Vagina (tissue), 2 donors: ENCODE data around the gene KIF5A. TPM values are rescaled to one million over a fixed set of nuclear protein-coding genes. Genes with fewer than 3 reads are reported as not detected.

Experiments used
- DNase-seq, 2 donors: peaks; one replicate each; pipeline ENCODE4 v3.0.0-alpha.2; 2017; ENCODE audit errors: extremely low spot score in 2 of 2
- H3K27ac ChIP-seq: fragments of 200-600 bp; sonication (generic); one replicate; pipeline ENCODE4 v1.5.1; 2019
- H3K27me3 ChIP-seq: fragments of 200-600 bp; sonication (generic); one replicate; pipeline ENCODE4 v1.5.1; 2019
- H3K36me3 ChIP-seq, 2 donors: fragments of 200-600 bp; sonication (generic); one replicate each; pipeline ENCODE4 v1.5.1; 2017 to 2019
- H3K4me1 ChIP-seq: fragments of 200-600 bp; sonication (generic); one replicate; pipeline ENCODE4 v1.5.1; 2019
- H3K4me3 ChIP-seq, 2 donors: fragments of 200-600 bp; sonication (generic); 1 replicate in 1 of 2; 2 replicates in 1 of 2; pipeline ENCODE4 v1.5.1; 2016 to 2019
- H3K9me3 ChIP-seq: fragments of 200-600 bp; sonication (generic); one replicate; pipeline ENCODE4 v1.5.1; 2019
- POLR2A ChIP-seq, 2 donors: fragments of 450-650 bp; IDR thresholded peaks; one replicate each; pipeline ENCODE4 v1.6.1; 2017; ENCODE audit warnings: antibody characterized with exemption in 2 of 2, mild to moderate bottlenecking in 2 of 2, moderate library complexity in 2 of 2
- POLR2AphosphoS5 ChIP-seq, 2 donors: sonication (generic); formaldehyde crosslinking; IDR thresholded peaks; one replicate each; pipeline ENCODE4 v1.9.0; 2017; ENCODE audit warnings: antibody characterized with exemption in 2 of 2, mild to moderate bottlenecking in 2 of 2, low read depth in 1 of 2; ENCODE audit not compliant: insufficient read depth in 1 of 2
- intact Hi-C: fragments of 100-400 bp; cut with DNase I; formaldehyde crosslinking; loops from one replicate; pipeline ENCODE4 v1.15.1; 2023
- total RNA-seq: library from RNA; depleted of rRNA; stranded (reverse); fragments of >200 nt; gene quantifications from one replicate; pipeline ENCODE4 v1.2.3, GENCODE V29; 2016
- TF ChIP-seq, protein P1 (sequence below), 3 experiments: fragments of 450-650 bp in 2 of 3; fragments of 200-600 bp in 1 of 3; sonication (generic) in 1 of 3; IDR thresholded peaks; one replicate each; pipeline ENCODE4 v1.5.1; 2017 to 2019; ENCODE audit warnings: antibody characterized with exemption in 3 of 3, mild to moderate bottlenecking in 2 of 3, moderate library complexity in 2 of 3

Gene KIF5A
- total RNA-seq, 1 donor from 2014 or later = 4.4 TPM

DNA sequence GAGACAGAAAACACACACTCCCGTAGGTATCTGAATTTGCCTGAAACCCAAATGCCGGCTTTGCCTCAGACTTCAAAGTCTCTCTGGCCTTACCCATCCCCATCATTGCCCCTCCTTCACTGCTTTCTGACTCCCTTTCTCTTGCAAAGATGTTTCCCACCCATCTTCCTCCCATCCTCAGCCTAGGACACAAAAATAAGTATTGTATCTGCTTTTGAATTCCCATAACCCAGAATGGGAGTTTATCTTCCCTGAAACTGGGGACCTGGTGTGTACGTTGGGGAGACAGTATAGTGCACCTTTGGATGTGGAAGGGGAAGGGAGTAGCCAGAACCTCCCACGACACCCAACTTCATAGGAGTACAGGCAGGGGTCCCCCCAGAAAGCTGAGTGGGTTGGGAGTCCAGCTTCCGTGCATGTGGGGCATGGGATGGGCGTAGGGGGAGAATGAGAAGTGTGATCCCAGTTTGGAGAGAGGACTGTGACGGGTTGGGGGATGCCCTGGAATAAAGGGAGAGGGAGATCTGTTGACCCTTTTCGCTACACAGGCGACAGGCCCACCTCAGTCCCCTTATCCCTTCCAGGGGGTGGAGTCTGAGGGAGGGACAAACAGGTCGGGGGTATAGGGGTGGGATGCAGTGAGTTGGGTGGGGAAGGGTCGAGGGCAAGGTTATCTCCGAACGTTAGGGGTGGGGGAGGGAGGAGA, 488 bp upstream of the KIF5A start:
- DNase-seq = no peak
- Histone ChIP-seq H3K4me1 (peaks cover 34% of the 10 kb centered on the region), H3K36me3 (no peaks in the 10 kb centered on the region), H3K27ac (no peak overlapping the region), H3K9me3 (no peaks in the 10 kb centered on the region), H3K27me3 (no peaks in the 10 kb centered on the region), H3K4me3 (peak overlapping the region; percentile 43 to 47)
- TF ChIP-seq, protein P1, sequence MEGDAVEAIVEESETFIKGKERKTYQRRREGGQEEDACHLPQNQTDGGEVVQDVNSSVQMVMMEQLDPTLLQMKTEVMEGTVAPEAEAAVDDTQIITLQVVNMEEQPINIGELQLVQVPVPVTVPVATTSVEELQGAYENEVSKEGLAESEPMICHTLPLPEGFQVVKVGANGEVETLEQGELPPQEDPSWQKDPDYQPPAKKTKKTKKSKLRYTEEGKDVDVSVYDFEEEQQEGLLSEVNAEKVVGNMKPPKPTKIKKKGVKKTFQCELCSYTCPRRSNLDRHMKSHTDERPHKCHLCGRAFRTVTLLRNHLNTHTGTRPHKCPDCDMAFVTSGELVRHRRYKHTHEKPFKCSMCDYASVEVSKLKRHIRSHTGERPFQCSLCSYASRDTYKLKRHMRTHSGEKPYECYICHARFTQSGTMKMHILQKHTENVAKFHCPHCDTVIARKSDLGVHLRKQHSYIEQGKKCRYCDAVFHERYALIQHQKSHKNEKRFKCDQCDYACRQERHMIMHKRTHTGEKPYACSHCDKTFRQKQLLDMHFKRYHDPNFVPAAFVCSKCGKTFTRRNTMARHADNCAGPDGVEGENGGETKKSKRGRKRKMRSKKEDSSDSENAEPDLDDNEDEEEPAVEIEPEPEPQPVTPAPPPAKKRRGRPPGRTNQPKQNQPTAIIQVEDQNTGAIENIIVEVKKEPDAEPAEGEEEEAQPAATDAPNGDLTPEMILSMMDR (IDR thresholded peaks at IDR 0.05) = no peak
- TF ChIP-seq POLR2AphosphoS5 (IDR thresholded peaks at IDR 0.05; ENCODE audit: insufficient read depth in 1 of 2, low read depth in 1 of 2) = no peak
- intact Hi-C loops = no loop called here

DNA sequence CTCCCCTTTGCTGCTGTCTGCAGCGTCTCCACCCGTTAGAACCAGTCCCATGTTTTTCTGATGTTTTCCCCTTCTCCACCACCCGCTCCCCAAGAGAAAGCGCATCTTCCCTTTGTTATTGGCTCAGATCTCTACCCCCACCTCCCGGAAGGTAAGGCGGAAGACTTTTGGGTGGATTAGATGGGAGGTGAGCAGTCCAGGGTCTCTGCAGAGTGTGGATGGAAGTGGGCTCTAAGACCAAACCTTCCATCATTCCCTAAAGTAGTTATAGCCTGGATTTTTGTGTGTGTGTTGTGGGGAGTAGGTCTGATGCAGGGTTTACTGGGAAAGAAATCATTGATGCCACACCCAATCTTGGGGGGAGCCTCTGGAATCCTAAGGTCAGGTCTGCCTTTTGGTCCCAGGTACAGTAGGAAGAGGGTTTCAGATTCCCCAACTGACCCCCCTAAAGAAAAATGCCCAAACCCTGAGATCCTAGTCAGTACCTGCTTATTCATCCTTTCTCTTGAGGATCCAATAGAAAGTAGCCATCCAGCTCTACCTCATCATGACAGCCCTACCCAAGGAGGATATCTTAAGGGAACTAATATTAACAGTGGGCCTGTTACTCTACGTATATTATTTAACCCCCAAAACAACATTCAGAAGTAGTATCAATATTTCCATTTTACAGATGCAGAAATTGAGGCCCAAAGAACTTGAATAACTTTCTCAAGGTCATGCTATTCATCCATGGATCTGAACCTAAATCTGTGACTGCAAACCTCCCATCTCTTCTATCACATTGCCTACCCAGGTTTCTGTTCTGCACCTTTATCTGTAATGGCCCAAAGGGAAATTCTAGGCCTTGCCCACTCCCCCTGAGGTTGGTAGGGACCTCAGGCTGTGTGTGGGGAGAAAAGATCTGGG, 1.1 kb downstream of the KIF5A start:
- H3K27me3 ChIP-seq = no peaks in the 10 kb centered on the region
- no peak overlapping the region for H3K27ac ChIP-seq
- DNase-seq = no peak
- no peaks in the 10 kb centered on the region for H3K9me3 ChIP-seq
- intact Hi-C loops = no loop called here
- H3K4me3 ChIP-seq = peak overlapping the region; percentile 43 to 47
- no peaks in the 10 kb centered on the region for H3K36me3 ChIP-seq
- H3K4me1 ChIP-seq = peaks cover 18% of the 10 kb centered on the region
- TF ChIP-seq POLR2A (IDR thresholded peaks at IDR 0.05) = no peak
- TF ChIP-seq POLR2AphosphoS5 (IDR thresholded peaks at IDR 0.05; ENCODE audit: insufficient read depth in 1 of 2, low read depth in 1 of 2) = no peak
- TF ChIP-seq, protein P1 (IDR thresholded peaks at IDR 0.05) = no peak

DNA sequence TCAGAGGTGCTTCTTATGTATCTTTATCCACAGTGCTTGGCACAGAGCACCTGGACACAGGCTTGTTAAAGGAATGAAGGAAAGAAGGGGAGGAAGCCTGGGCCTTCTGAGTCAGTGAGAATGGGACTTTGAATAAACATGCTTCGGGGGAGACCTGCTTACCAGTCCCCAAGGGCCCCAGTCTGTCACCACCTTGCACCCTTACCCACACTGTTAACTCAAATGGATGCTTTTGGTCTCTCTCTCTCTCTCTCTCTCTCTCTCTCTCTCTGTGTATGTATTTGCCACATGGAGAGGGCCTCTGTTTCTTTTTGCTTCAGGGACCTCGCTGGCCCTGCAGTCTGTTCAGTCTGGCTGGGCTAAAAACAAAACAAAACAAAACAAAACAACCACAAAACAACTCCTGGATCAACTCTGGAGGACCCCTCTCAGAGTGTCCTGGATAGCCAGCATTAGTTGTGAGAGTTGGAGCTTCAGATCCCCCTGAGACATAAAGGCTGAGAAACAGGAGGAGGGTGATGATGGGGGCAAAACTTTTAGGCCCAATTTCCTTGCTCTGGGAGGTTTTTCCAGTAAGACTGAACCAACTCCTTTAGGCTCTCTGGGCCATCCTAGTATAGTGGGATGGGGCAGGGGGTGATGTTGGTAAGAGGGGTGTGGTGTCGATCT, 1.9 kb downstream of the KIF5A start:
- TF ChIP-seq POLR2AphosphoS5 (IDR thresholded peaks at IDR 0.05; ENCODE audit: insufficient read depth in 1 of 2, low read depth in 1 of 2) (no peak), POLR2A (IDR thresholded peaks at IDR 0.05) (no peak)
- TF ChIP-seq, protein P1 (IDR thresholded peaks at IDR 0.05) = no peak
- H3K27ac ChIP-seq = no peak overlapping the region
- intact Hi-C loops = no loop called here
- H3K4me1 ChIP-seq = peaks cover 13% of the 10 kb centered on the region
- H3K4me3 ChIP-seq = no peak overlapping the region
- no peaks in the 10 kb centered on the region for H3K27me3 ChIP-seq
- no peaks in the 10 kb centered on the region for H3K9me3 ChIP-seq
- no peaks in the 10 kb centered on the region for H3K36me3 ChIP-seq
- DNase-seq = no peak

DNA sequence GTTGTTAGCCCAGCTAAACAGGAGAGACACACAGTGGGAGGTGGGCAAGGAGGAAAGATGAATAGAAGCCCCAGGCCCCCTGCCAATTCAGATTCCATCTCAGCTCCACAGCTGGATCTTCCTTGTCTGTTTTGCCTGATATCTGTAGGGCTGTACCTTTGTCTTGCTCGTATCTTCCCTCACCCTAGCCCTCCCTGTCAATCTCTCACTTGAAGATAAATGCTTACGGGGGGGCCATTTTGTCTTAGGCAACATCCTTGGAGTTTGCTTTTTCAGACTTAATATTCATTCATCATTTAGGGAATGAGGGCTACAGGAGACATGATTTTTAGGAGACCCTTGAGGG, 2.4 kb downstream of the KIF5A start:
- no peak for DNase-seq
- no peaks in the 10 kb centered on the region for H3K27me3 ChIP-seq
- H3K9me3 ChIP-seq = no peaks in the 10 kb centered on the region
- H3K4me3 ChIP-seq = no peak overlapping the region
- no peaks in the 10 kb centered on the region for H3K36me3 ChIP-seq
- intact Hi-C loops = no loop called here
- H3K4me1 ChIP-seq = peaks cover 13% of the 10 kb centered on the region
- H3K27ac ChIP-seq = no peak overlapping the region
- no peak for TF ChIP-seq POLR2A (IDR thresholded peaks at IDR 0.05)
- TF ChIP-seq, protein P1 (IDR thresholded peaks at IDR 0.05) = no peak
- no peak for TF ChIP-seq POLR2AphosphoS5 (IDR thresholded peaks at IDR 0.05; ENCODE audit: insufficient read depth in 1 of 2, low read depth in 1 of 2)
